H1 (cell line): ENCODE measurements around the gene DZIP1L. TPM values are rescaled to one million over a fixed set of nuclear protein-coding genes. Genes with fewer than 3 reads are reported as not detected.

Experiments used
- CTCF ChIA-PET: fragments of 300-600 bp; sonication (Branson Sonifier 250); formaldehyde crosslinking; loops from one replicate; lab custom pipeline; 2021; ENCODE audit not compliant: partially characterized antibody; lab: Charles Lee
- POLR2A ChIA-PET: fragments of 300-600 bp; sonication (Branson Sonifier 250); formaldehyde crosslinking; loops from one replicate; lab custom pipeline; 2021; ENCODE audit warnings: inconsistent platforms; ENCODE audit not compliant: partially characterized antibody; lab: Charles Lee
- DNase-seq, 2 experiments: peaks; one replicate each; pipeline versions ENCODE4 v3.0.0 to v3.0.0-alpha.2; 2010 to 2022; ENCODE audit warnings: low spot score in 2 of 2, low read depth in 1 of 2, mixed read lengths in 1 of 2
- FAIRE-seq: peaks from 2 replicates; lab custom pipeline; 2011; peaks lifted over from hg19 to GRCh38; lab: Jason Lieb, UNC
- H2AFZ ChIP-seq: 2 replicates; pipeline ENCODE4 v1.8.1; 2012; ENCODE audit warnings: low read length, inconsistent platforms
- H2AK5ac ChIP-seq: 2 replicates; pipeline ENCODE4 v1.6.1; 2013; ENCODE audit warnings: low read depth, low read length
- H2BK120ac ChIP-seq: replicated peaks from 2 replicates; pipeline ENCODE3; 2013; ENCODE audit warnings: low read depth, low read length, inconsistent platforms
- H2BK12ac ChIP-seq: 2 replicates; pipeline ENCODE4 v1.6.1; 2013; ENCODE audit warnings: low read depth, low read length
- H2BK15ac ChIP-seq: 2 replicates; pipeline ENCODE4 v1.6.1; 2013; ENCODE audit warnings: low read length
- H2BK20ac ChIP-seq: 2 replicates; pipeline ENCODE4 v1.6.1; 2013; ENCODE audit warnings: low read length
- H2BK5ac ChIP-seq: 2 replicates; pipeline ENCODE4 v1.6.1; 2013; ENCODE audit warnings: low read depth, low read length
- H3K14ac ChIP-seq: 2 replicates; pipeline ENCODE4 v1.6.1; 2013; ENCODE audit warnings: inconsistent platforms; ENCODE audit not compliant: insufficient read length
- H3K18ac ChIP-seq: 2 replicates; pipeline ENCODE4 v1.6.1; 2013; ENCODE audit warnings: low read length; ENCODE audit errors: extremely low read depth
- H3K23ac ChIP-seq: 2 replicates; pipeline ENCODE4 v1.6.1; 2013; ENCODE audit warnings: inconsistent platforms; ENCODE audit not compliant: insufficient read length
- H3K23me2 ChIP-seq: 2 replicates; pipeline ENCODE4 v1.6.1; 2013; ENCODE audit warnings: low read depth, low read length
- H3K27ac ChIP-seq: 2 replicates; pipeline ENCODE4 v1.6.1; 2011; ENCODE audit warnings: low read depth, low read length, inconsistent platforms
- H3K27me3 ChIP-seq, 4 experiments: replicated peaks in 1 of 4; 1 replicate in 1 of 4; 2 replicates in 3 of 4; pipeline versions ENCODE4 v1.6.1 to v1.8.1; 2011 to 2013; ENCODE audit warnings: low read length in 3 of 4, mild to moderate bottlenecking in 3 of 4, inconsistent platforms in 2 of 4, mixed read lengths in 2 of 4, moderate library complexity in 1 of 4; ENCODE audit not compliant: control insufficient read depth in 3 of 4, insufficient read depth in 3 of 4; ENCODE audit errors: extremely low read depth in 1 of 4
- H3K36me3 ChIP-seq, 4 experiments: 2 replicates each; pipeline versions ENCODE4 v1.6.1 to v1.8.1; 2011 to 2013; ENCODE audit warnings: mild to moderate bottlenecking in 4 of 4, low read length in 3 of 4, moderate library complexity in 2 of 4, control low read depth in 1 of 4, inconsistent platforms in 1 of 4; ENCODE audit not compliant: insufficient read depth in 4 of 4, control insufficient read depth in 2 of 4
- H3K4ac ChIP-seq: replicated peaks from 2 replicates; pipeline ENCODE3; 2013; ENCODE audit warnings: low read length, low read depth, mixed read lengths, inconsistent platforms; ENCODE audit not compliant: insufficient read length
- H3K4me1 ChIP-seq, 4 experiments: replicated peaks in 1 of 4; 1 replicate in 1 of 4; 2 replicates in 3 of 4; pipeline versions ENCODE4 v1.6.1 to v1.8.1; 2011 to 2013; ENCODE audit warnings: low read length in 3 of 4, inconsistent platforms in 2 of 4, mixed read lengths in 1 of 4; ENCODE audit not compliant: insufficient read depth in 4 of 4, control insufficient read depth in 3 of 4
- H3K4me2 ChIP-seq, 2 experiments: 2 replicates each; pipeline versions ENCODE4 v1.6.1 to v1.8.1; 2011 to 2013; ENCODE audit warnings: low read depth in 2 of 2, low read length in 2 of 2, control low read depth in 1 of 2, inconsistent platforms in 1 of 2, mild to moderate bottlenecking in 1 of 2; ENCODE audit not compliant: insufficient read depth in 1 of 2
- H3K4me3 ChIP-seq, 4 experiments: fragments of 200-600, 300-600 bp in 1 of 4; sonication (generic), shearing (Covaris generic), sonication (Bioruptor Twin) in 1 of 4; 2 replicates each; pipeline versions ENCODE4 v1.5.1 to v1.8.1; 2011 to 2016; ENCODE audit warnings: low read length in 4 of 4, low read depth in 3 of 4, control low read depth in 2 of 4, inconsistent platforms in 2 of 4, mild to moderate bottlenecking in 2 of 4, mixed read lengths in 1 of 4, moderate library complexity in 1 of 4; ENCODE audit not compliant: insufficient read depth in 2 of 4; ENCODE audit errors: extremely low read depth in 1 of 4
- H3K56ac ChIP-seq: replicated peaks from 2 replicates; pipeline ENCODE3; 2013; ENCODE audit warnings: low read depth, mild to moderate bottlenecking, mixed read lengths, low read length, inconsistent platforms; ENCODE audit not compliant: insufficient read length
- H3K79me1 ChIP-seq: 2 replicates; pipeline ENCODE4 v1.6.1; 2013; ENCODE audit warnings: low read depth, low read length, control low read depth
- H3K79me2 ChIP-seq, 2 experiments: 2 replicates each; pipeline versions ENCODE4 v1.6.1 to v1.8.1; 2012 to 2013; ENCODE audit warnings: low read length in 2 of 2, mild to moderate bottlenecking in 2 of 2, inconsistent platforms in 1 of 2; ENCODE audit not compliant: insufficient read depth in 2 of 2, control insufficient read depth in 1 of 2
- H3K9ac ChIP-seq, 4 experiments: replicated peaks in 1 of 4; 1 replicate in 1 of 4; 2 replicates in 3 of 4; pipeline versions ENCODE4 v1.6.1 to v1.8.1; 2011 to 2013; ENCODE audit warnings: low read depth in 3 of 4, low read length in 3 of 4, control low read depth in 2 of 4, mild to moderate bottlenecking in 2 of 4, moderate library complexity in 2 of 4, inconsistent platforms in 1 of 4; ENCODE audit errors: extremely low read depth in 1 of 4
- H3K9me3 ChIP-seq, 2 experiments: 2 replicates each; pipeline versions ENCODE4 v1.6.1 to v1.8.1; 2012 to 2013; ENCODE audit warnings: mild to moderate bottlenecking in 2 of 2, moderate library complexity in 2 of 2, control low read depth in 1 of 2, inconsistent platforms in 1 of 2, low read depth in 1 of 2, low read length in 1 of 2, mixed read lengths in 1 of 2; ENCODE audit not compliant: insufficient read depth in 2 of 2
- H4K20me1 ChIP-seq, 2 experiments: replicated peaks in 1 of 2; 2 replicates each; pipeline versions ENCODE3 to v1.8.1; 2011 to 2013; ENCODE audit warnings: inconsistent platforms in 2 of 2, low read length in 2 of 2, mild to moderate bottlenecking in 1 of 2; ENCODE audit not compliant: insufficient read depth in 2 of 2, control insufficient read depth in 1 of 2
- H4K5ac ChIP-seq: 2 replicates; pipeline ENCODE4 v1.6.1; 2013; ENCODE audit warnings: low read length, low read depth, mixed read lengths, inconsistent platforms; ENCODE audit not compliant: insufficient read length
- H4K8ac ChIP-seq: 2 replicates; pipeline ENCODE4 v1.8.0; 2013; ENCODE audit warnings: mild to moderate bottlenecking, moderate library complexity, low read length, inconsistent platforms; ENCODE audit not compliant: insufficient read depth; ENCODE audit errors: extremely low read depth
- H4K91ac ChIP-seq: replicated peaks from 2 replicates; pipeline ENCODE3; 2013; ENCODE audit warnings: low read length, mixed read lengths, inconsistent platforms; ENCODE audit not compliant: insufficient read length
- KDM5A ChIP-seq: fragments of 200-600 bp; IDR thresholded peaks from 2 replicates; pipeline ENCODE4 v1.7.1; 2012; ENCODE audit warnings: mild to moderate bottlenecking, low read length, inconsistent platforms, mixed read lengths
- WGBS, 2 experiments: shearing (Covaris generic) in 1 of 2; methylation state at CpG; one replicate each; pipeline versions ENCODE4 v1.1.6 to v1.1.7; 2013 to 2015; ENCODE audit warnings: low lambda C conversion rate in 2 of 2, mixed read lengths in 2 of 2, inconsistent platforms in 1 of 2, low coverage in 1 of 2, missing lambda C conversion rate in 1 of 2; ENCODE audit not compliant: insufficient replicate concordance in 2 of 2, insufficient coverage in 1 of 2, insufficient read length in 1 of 2; ENCODE audit errors: extremely low coverage in 1 of 2, missing lambda C conversion rate in 1 of 2; 5-methylcytosine and 5-hydroxymethylcytosine counted together
- polyA plus RNA-seq, 7 experiments: library from polyadenylated mRNA; depleted of rRNA in 3 of 7; stranded (reverse) in 5 of 7; unstranded in 2 of 7; fragments of >200 nt in 5 of 7; fragments of 200-250 nt in 2 of 7; gene quantifications; 1 replicate in 5 of 7; 2 replicates in 1 of 7; 4 replicates in 1 of 7; pipeline versions ENCODE4 v1.2.1 to v1.2.3, GENCODE V29; 2011 to 2013; ENCODE audit warnings: missing spikeins in 2 of 7, mixed read lengths in 2 of 7
- total RNA-seq: library from RNA; stranded (reverse); fragmentation: NEBNext Ultra II Directional; extraction: Animal tissue kit (Norgen Biotek cat#: 25700); gene quantifications from 2 replicates; pipeline ENCODE4 v1.2.1, GENCODE V29; 2021
- TF ChIP-seq, protein P1 (sequence below): IDR thresholded peaks from 2 replicates; pipeline ENCODE4 v1.6.1; 2011; ENCODE audit warnings: low read depth, mild to moderate bottlenecking, low read length; ENCODE audit not compliant: insufficient read depth

Gene DZIP1L
- total and polyA plus RNA-seq, 2 of the 8 experiments (the other 6 are each of a cell fraction or from before 2014, with no cell fraction given) = 6.5 to 8.3 TPM

DNA sequence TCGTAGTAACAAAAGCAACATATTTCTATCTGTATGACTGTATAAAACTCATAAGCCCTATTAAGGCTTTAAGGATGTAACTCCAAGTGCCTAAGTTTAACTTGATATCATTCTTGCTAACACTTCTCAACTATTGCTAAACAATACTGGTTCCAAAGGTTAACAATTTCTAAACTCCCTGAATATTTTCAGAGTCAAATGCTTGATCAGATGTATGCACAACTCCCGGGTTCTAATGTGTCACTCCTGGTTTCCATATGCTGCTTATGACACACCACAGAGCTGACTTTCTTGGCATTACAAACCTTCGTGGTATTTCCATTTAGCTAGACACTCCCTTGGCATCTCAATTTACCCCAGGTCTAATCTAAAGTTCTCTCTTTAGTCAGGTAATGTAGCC is 26.3 kb downstream of the DZIP1L start:
- Histone ChIP-seq H4K5ac (no peak overlapping the region), H2AFZ (no peak overlapping the region), H3K23me2 (no peaks in the 10 kb centered on the region), H3K4me1 (no peaks in the 10 kb centered on the region; a peak in 1 of 7 replicates), H2BK120ac (no peak overlapping the region), H3K27ac (no peak overlapping the region), H2BK20ac (no peak overlapping the region), H3K4ac (no peak overlapping the region), H4K8ac (no peak overlapping the region), H3K18ac (no peak overlapping the region), H4K20me1 (no peaks in the 10 kb centered on the region), H3K79me2 (no peaks in the 10 kb centered on the region), H3K23ac (no peak overlapping the region), H3K9ac (no peak overlapping the region), H2BK5ac (no peak overlapping the region), H3K9me3 (peaks cover 0 to 4% of the 10 kb centered on the region in 2 experiments; a peak in 1 of 4 replicates), H3K14ac (no peak overlapping the region), H2BK12ac (no peak overlapping the region), H2AK5ac (no peak overlapping the region), H4K91ac (no peak overlapping the region), H3K36me3 (peaks cover 2 to 12% (median 8%) of the 10 kb centered on the region in 4 experiments; a peak in 6 of 8 replicates), H3K79me1 (no peaks in the 10 kb centered on the region), H2BK15ac (no peak overlapping the region), H3K4me2 (no peak overlapping the region), H3K27me3 (no peaks in the 10 kb centered on the region), H3K56ac (no peak overlapping the region), H3K4me3 (no peak overlapping the region)
- no peak for TF ChIP-seq KDM5A
- TF ChIP-seq, protein P1, sequence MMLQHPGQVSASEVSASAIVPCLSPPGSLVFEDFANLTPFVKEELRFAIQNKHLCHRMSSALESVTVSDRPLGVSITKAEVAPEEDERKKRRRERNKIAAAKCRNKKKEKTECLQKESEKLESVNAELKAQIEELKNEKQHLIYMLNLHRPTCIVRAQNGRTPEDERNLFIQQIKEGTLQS = no peak
- 81% methylated on average over 3 of the region's 3 CpGs; no CpG with 5 or more reads in 1 of the 2 experiments for WGBS, 2 experiments
- POLR2A ChIA-PET = interaction anchor here (0.7 to 1.1 kb wide), 2 partner anchors 9 to 16 kb away, joined by 3 read pairs; no protein-coding TSS in a partner anchor
- no peak for FAIRE-seq
- DNase-seq = no peak
- CTCF ChIA-PET = interaction anchor here (1.4 to 4.6 kb wide), 6 partner anchors 8 to 37 kb away, joined by 4 to 17 read pairs (median 6); no protein-coding TSS in a partner anchor
